IMR-90 (cell line): Measurements from ENCODE around the gene FANK1. TPM values are rescaled to one million over a fixed set of nuclear protein-coding genes. Genes with fewer than 3 reads are reported as not detected.

Experiments used
- ATAC-seq: fragments of 200-7000 bp; cut with Tn5 transposase; 2 replicates; pipeline ENCODE4 v1.9.1; 2020; ENCODE audit warnings: low read depth, mild to moderate bottlenecking, moderate library complexity
- BruUV-seq: library from RNA; stranded (reverse); fragments of 400-500 nt; replicated peaks from 2 replicates; lab custom pipeline; 2021; lab: Mats Ljungman, UMichigan
- CTCF ChIA-PET: fragments of 300-600 bp; formaldehyde crosslinking; extraction: SDS; loops from one replicate; lab custom pipeline; 2021; ENCODE audit warnings: antibody characterized with exemption; lab: Yijun Ruan, JAX
- POLR2A ChIA-PET: fragments of 300-600 bp; sonication (Branson Sonifier 250); formaldehyde crosslinking; loops from one replicate; lab custom pipeline; 2022; ENCODE audit warnings: antibody characterized with exemption; ENCODE audit not compliant: unreplicated experiment; lab: Charles Lee
- DNase-seq: peaks from one replicate; pipeline ENCODE4 v3.0.0; 2013
- H2AFZ ChIP-seq: replicated peaks from 2 replicates; pipeline ENCODE3; 2013; ENCODE audit warnings: low read length, mild to moderate bottlenecking; ENCODE audit not compliant: poor library complexity
- H2AK5ac ChIP-seq: 2 replicates; pipeline ENCODE4 v1.6.1; 2013; ENCODE audit warnings: low read depth, low read length, inconsistent platforms
- H2AK9ac ChIP-seq: replicated peaks from 2 replicates; pipeline ENCODE3; 2013; ENCODE audit warnings: mild to moderate bottlenecking, low read depth, low read length, moderate library complexity; ENCODE audit not compliant: poor library complexity
- H2BK120ac ChIP-seq: 2 replicates; pipeline ENCODE4 v1.6.1; 2013; ENCODE audit warnings: low read depth, low read length, inconsistent platforms
- H2BK15ac ChIP-seq: 3 replicates; pipeline ENCODE4 v1.6.1; 2013; ENCODE audit warnings: low read depth, low read length, inconsistent platforms
- H2BK20ac ChIP-seq: 2 replicates; pipeline ENCODE4 v1.6.1; 2013; ENCODE audit warnings: low read depth, mild to moderate bottlenecking, inconsistent platforms, low read length, moderate library complexity
- H2BK5ac ChIP-seq: 2 replicates; pipeline ENCODE4 v1.6.1; 2013; ENCODE audit warnings: mild to moderate bottlenecking, low read depth, low read length, inconsistent platforms; ENCODE audit not compliant: poor library complexity, severe bottlenecking
- H3K14ac ChIP-seq: replicated peaks from 2 replicates; pipeline ENCODE4 v1.6.1; 2013; ENCODE audit warnings: low read depth, low read length, inconsistent platforms
- H3K18ac ChIP-seq: 2 replicates; pipeline ENCODE4 v1.6.1; 2013; ENCODE audit warnings: low read depth, low read length, control low read depth
- H3K23ac ChIP-seq: 2 replicates; pipeline ENCODE4 v1.6.1; 2013; ENCODE audit warnings: low read depth, low read length, inconsistent platforms
- H3K27ac ChIP-seq: 2 replicates; pipeline ENCODE4 v1.5.1; 2013; ENCODE audit warnings: mild to moderate bottlenecking, control low read depth, low read length; ENCODE audit not compliant: insufficient read depth
- H3K27me3 ChIP-seq: 2 replicates; pipeline ENCODE4 v1.6.1; 2013; ENCODE audit warnings: low read length; ENCODE audit not compliant: control insufficient read depth, insufficient read depth
- H3K36me3 ChIP-seq: 2 replicates; pipeline ENCODE4 v1.6.1; 2013; ENCODE audit warnings: low read length, mixed read lengths; ENCODE audit not compliant: control insufficient read depth, insufficient read depth
- H3K4ac ChIP-seq: 2 replicates; pipeline ENCODE4 v1.6.1; 2013; ENCODE audit warnings: low read depth, low read length, inconsistent platforms
- H3K4me1 ChIP-seq: 2 replicates; pipeline ENCODE4 v1.6.1; 2013; ENCODE audit warnings: low read length, mixed read lengths; ENCODE audit not compliant: control insufficient read depth, insufficient read depth
- H3K4me2 ChIP-seq: 2 replicates; pipeline ENCODE4 v1.6.1; 2013; ENCODE audit warnings: low read depth, mild to moderate bottlenecking, control low read depth, low read length, moderate library complexity
- H3K4me3 ChIP-seq: 2 replicates; pipeline ENCODE4 v1.5.1; 2013; ENCODE audit warnings: low read depth, mild to moderate bottlenecking, control low read depth, low read length, moderate library complexity; ENCODE audit not compliant: insufficient read depth
- H3K56ac ChIP-seq: 2 replicates; pipeline ENCODE4 v1.6.1; 2013; ENCODE audit warnings: low read length, inconsistent platforms; ENCODE audit not compliant: insufficient read depth; ENCODE audit errors: extremely low read depth
- H3K79me1 ChIP-seq, 2 experiments: 2 replicates each; pipeline ENCODE4 v1.6.1; 2013; ENCODE audit warnings: low read length in 2 of 2, inconsistent platforms in 1 of 2, low read depth in 1 of 2
- H3K9ac ChIP-seq: 2 replicates; pipeline ENCODE4 v1.6.1; 2013; ENCODE audit warnings: low read depth, low read length, control low read depth
- H3K9me1 ChIP-seq: 2 replicates; pipeline ENCODE4 v1.6.1; 2013; ENCODE audit warnings: low read length, inconsistent platforms; ENCODE audit not compliant: insufficient read depth
- H3K9me3 ChIP-seq: 2 replicates; pipeline ENCODE4 v1.6.1; 2013; ENCODE audit warnings: low read length; ENCODE audit not compliant: control insufficient read depth, insufficient read depth
- H4K20me1 ChIP-seq: 2 replicates; pipeline ENCODE4 v1.6.1; 2013; ENCODE audit warnings: low read length, inconsistent platforms; ENCODE audit not compliant: insufficient read depth
- H4K5ac ChIP-seq: 2 replicates; pipeline ENCODE4 v1.6.1; 2013; ENCODE audit warnings: mild to moderate bottlenecking, low read depth, low read length, control low read depth
- H4K8ac ChIP-seq, 2 experiments: 2 replicates each; pipeline ENCODE4 v1.6.1; 2013; ENCODE audit warnings: low read depth in 2 of 2, low read length in 2 of 2, control low read depth in 1 of 2, inconsistent platforms in 1 of 2
- H4K91ac ChIP-seq: 2 replicates; pipeline ENCODE4 v1.6.1; 2013; ENCODE audit warnings: low read depth, low read length, inconsistent platforms; ENCODE audit not compliant: insufficient read depth
- CEBPB ChIP-seq: IDR thresholded peaks from 2 replicates; pipeline ENCODE4 v1.6.1; 2012; ENCODE audit warnings: low read depth, low read length, improper control_type of control experiment
- MAFK ChIP-seq: IDR thresholded peaks from 2 replicates; pipeline ENCODE4 v1.6.1; 2012; ENCODE audit warnings: low read depth, low read length, improper control_type of control experiment
- MAZ ChIP-seq: IDR thresholded peaks from 2 replicates; pipeline ENCODE4 v1.6.1; 2012; ENCODE audit warnings: low read depth, mild to moderate bottlenecking, low read length, improper control_type of control experiment, moderate library complexity, borderline replicate concordance
- POLR2A ChIP-seq: IDR thresholded peaks from 2 replicates; pipeline ENCODE4 v1.6.1; 2012; ENCODE audit warnings: mild to moderate bottlenecking, low read depth, low read length
- SMC3 ChIP-seq: fragments of 150-350 bp; IDR thresholded peaks from 2 replicates; pipeline ENCODE4 v1.6.1; 2016; ENCODE audit warnings: low read depth, mild to moderate bottlenecking, antibody characterized with exemption, low read length, moderate library complexity
- WGBS, 2 experiments: methylation state at CpG; one replicate each; pipeline versions ENCODE4 v1.1.5 to v1.1.7; 2013; ENCODE audit warnings: missing lambda C conversion rate in 2 of 2; ENCODE audit not compliant: insufficient read length in 1 of 2; ENCODE audit errors: extremely low coverage in 2 of 2; 5-methylcytosine and 5-hydroxymethylcytosine counted together
- dilution Hi-C: fragments of 300-500 bp; cut with HindIII; formaldehyde crosslinking; loops from one replicate; pipeline ENCODE4 v1.14.3; 2018; ENCODE audit warnings: low sequenced_read_pairs; ENCODE audit not compliant: unreplicated experiment
- in situ Hi-C: fragments of 300-500 bp; cut with MboI; formaldehyde crosslinking; loops from 3 replicates; pipeline ENCODE4 v1.14.3; 2019; ENCODE audit warnings: low sequenced_read_pairs, inconsistent platforms, mixed read lengths
- intact Hi-C: fragments of 100-400 bp; cut with micrococcal nuclease; formaldehyde crosslinking; loops from 2 replicates; pipeline ENCODE4 v1.10.0; 2022
- polyA plus RNA-seq, 3 experiments: library from polyadenylated mRNA; depleted of rRNA; stranded (reverse); fragments of >200 nt; gene quantifications; 2 replicates each; pipeline ENCODE4 v1.2.3, GENCODE V29; 2012; ENCODE audit warnings: low replicate concordance in 1 of 3
- total RNA-seq: library from RNA; depleted of rRNA; stranded (reverse); fragments of >200 nt; gene quantifications from 2 replicates; pipeline ENCODE4 v1.2.3, GENCODE V29; 2012

Gene FANK1
- total and polyA plus RNA-seq, 2 of the 4 experiments (the other 2 are of a cell fraction): 0.90 to 2.2 TPM

DNA sequence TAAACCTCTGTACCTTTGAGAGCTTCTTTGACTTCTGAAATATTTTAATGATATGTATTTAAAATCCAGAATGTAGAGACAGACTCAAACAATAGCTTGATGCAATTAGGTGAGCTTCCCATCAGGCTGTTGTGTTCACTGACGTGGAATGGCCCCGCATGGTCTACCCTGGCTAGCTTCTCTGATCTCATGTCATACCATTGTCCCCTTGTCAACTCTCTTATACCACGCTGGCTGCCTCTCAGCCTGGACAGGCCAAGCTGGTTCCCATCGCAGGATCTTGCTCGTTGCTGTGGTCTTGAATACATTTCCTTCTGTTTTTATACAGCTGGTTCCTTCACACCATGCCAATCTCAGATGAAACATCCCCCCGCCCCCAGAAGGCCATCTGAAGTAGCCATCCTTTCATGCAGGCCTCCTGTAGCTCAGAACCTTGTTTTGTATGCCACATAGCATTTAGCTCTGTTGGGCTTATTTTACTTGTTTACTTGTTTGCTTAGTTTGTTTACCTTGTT is 84.2 kb downstream of the FANK1 start:
- Histone ChIP-seq H3K23ac (no peak overlapping the region), H3K56ac (no peak overlapping the region), H4K91ac (no peak overlapping the region), H2BK20ac (no peak overlapping the region), H3K14ac (no peak overlapping the region), H3K9me3 (no peaks in the 10 kb centered on the region), H3K27ac (no peak overlapping the region), H3K4me1 (no peaks in the 10 kb centered on the region), H3K4ac (no peak overlapping the region), H2AK5ac (no peak overlapping the region; the same call in 1 of the 2 replicates), H3K4me3 (no peak overlapping the region), H4K20me1 (no peaks in the 10 kb centered on the region), H2AFZ (no peak overlapping the region), H3K36me3 (no peaks in the 10 kb centered on the region), H2BK15ac (no peak overlapping the region), H4K8ac (no peak overlapping the region), H2AK9ac (no peak overlapping the region), H2BK120ac (no peak overlapping the region), H3K18ac (no peak overlapping the region), H4K5ac (no peak overlapping the region), H3K4me2 (no peak overlapping the region), H2BK5ac (no peak overlapping the region), H3K79me1 (no peaks in the 10 kb centered on the region), H3K9ac (no peak overlapping the region), H3K27me3 (peaks cover 14% of the 10 kb centered on the region; the same call in 1 of the 2 replicates), H3K9me1 (no peaks in the 10 kb centered on the region; the same call in 1 of the 2 replicates)
- intact Hi-C loops (loop anchor here (5.0 kb wide), 4 partner anchors 113 to 1872 kb away; no protein-coding TSS in a partner anchor), in situ Hi-C loops (no loop called here), dilution Hi-C loops (no loop called here)
- ATAC-seq: no peak
- BruUV-seq: no TSS peak
- CTCF ChIA-PET: interaction anchor here (0.8 to 4.1 kb wide), 2 partner anchors 407 to 523 kb away, joined by 3 to 21 read pairs; no protein-coding TSS in a partner anchor
- no peak for DNase-seq
- POLR2A ChIA-PET: no interaction called here
- WGBS, 2 experiments: 70% methylated on average over 3 of the region's 6 CpGs; no CpG with 5 or more reads in 1 of the 2 experiments
- TF ChIP-seq MAFK (no peak), SMC3 (no peak), MAZ (no peak), CEBPB (no peak), POLR2A (no peak)
